Measurements from ENCODE around the gene ADAM17. TPM values are rescaled to one million over a fixed set of nuclear protein-coding genes. Genes with fewer than 3 reads are reported as not detected.

ADAM17 gene
- total and polyA plus RNA-seq, 10 of the 15 experiments (the other 5 are each of a cell fraction or from before 2014, with no cell fraction given) = 2.3 to 18.5 (median 13.4) TPM

- Histone ChIP-seq H3K27ac (ENCODE audit: control insufficient read depth, insufficient read depth) (no peak overlapping the region), H4K20me1 (ENCODE audit: control insufficient read depth, insufficient read depth) (no peaks in the 10 kb centered on the region), H2AFZ (ENCODE audit: control insufficient read depth, low read depth, low read length) (no peak overlapping the region), H3K4me2 (ENCODE audit: control insufficient read depth, insufficient read depth) (no peak overlapping the region), H3K9ac (ENCODE audit: control insufficient read depth, insufficient read depth, low read length) (no peak overlapping the region), H3K4me3 (no peak overlapping the region), H3K79me2 (ENCODE audit: control insufficient read depth, insufficient read depth, low read length) (no peaks in the 10 kb centered on the region), H3K4me1 (ENCODE audit: control insufficient read depth, insufficient read depth, low read length) (0 out of 2 replicates have a peak, but pooled peaks cover 6% of the 10 kb centered on the region), H3K36me3 (ENCODE audit: control insufficient read depth in 2 of 2, insufficient read depth in 2 of 2, low read length in 1 of 2) (peaks cover 23 to 43% of the 10 kb centered on the region in 2 experiments), H3K9me3 (replicated peaks; ENCODE audit: control insufficient read depth, insufficient read depth, low read length) (no peaks in the 10 kb centered on the region), H3K27me3 (replicated peaks in 1 of 2; ENCODE audit: control insufficient read depth in 2 of 2, insufficient read depth in 2 of 2, low read length in 1 of 2) (no peaks in the 10 kb centered on the region)
- FAIRE-seq (no peak), DNase-seq (ENCODE audit: low read depth, low spot score) (no peak), ATAC-seq (no peak)
- ChIA-PET SMC1A (ENCODE audit: uncharacterized antibody, unreplicated experiment) (interaction anchor here (1.3 kb wide), 1 partner anchor 16 kb away, joined by 3 read pairs; no protein-coding TSS in a partner anchor), POLR2A (no interaction called here), RAD21 (ENCODE audit: unreplicated experiment) (no interaction called here), CTCF (no interaction called here)
- BruUV-seq (replicated peaks) = no TSS peak
- intact Hi-C loops (cut with micrococcal nuclease; ENCODE audit: unreplicated experiment) = no loop called here
- in situ Hi-C loops (cut with MboI) = no loop called here
- 100% methylated on average over 5 of the region's 5 CpGs for WGBS (ENCODE audit: insufficient coverage, insufficient replicate concordance, low lambda C conversion rate, missing lambda C conversion rate)
- TF ChIP-seq SUPT20H (IDR thresholded peaks at IDR 0.05; ENCODE audit: borderline replicate concordance, control insufficient read depth, low read depth, low read length) = no peak
- no peak for TF ChIP-seq KAT2A (conservative IDR thresholded peaks at IDR 0.05; ENCODE audit: control insufficient read depth, low read depth, low read length)
- no peak for TF ChIP-seq BHLHE40 (IDR thresholded peaks at IDR 0.05; ENCODE audit: borderline replicate concordance in 1 of 2, low read depth in 2 of 2, low read length in 1 of 2)
- TF ChIP-seq RAD21 (IDR thresholded peaks at IDR 0.05; ENCODE audit: insufficient read depth, low read depth, low read length) = no peak
- TF ChIP-seq, protein P1, sequence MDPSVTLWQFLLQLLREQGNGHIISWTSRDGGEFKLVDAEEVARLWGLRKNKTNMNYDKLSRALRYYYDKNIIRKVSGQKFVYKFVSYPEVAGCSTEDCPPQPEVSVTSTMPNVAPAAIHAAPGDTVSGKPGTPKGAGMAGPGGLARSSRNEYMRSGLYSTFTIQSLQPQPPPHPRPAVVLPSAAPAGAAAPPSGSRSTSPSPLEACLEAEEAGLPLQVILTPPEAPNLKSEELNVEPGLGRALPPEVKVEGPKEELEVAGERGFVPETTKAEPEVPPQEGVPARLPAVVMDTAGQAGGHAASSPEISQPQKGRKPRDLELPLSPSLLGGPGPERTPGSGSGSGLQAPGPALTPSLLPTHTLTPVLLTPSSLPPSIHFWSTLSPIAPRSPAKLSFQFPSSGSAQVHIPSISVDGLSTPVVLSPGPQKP (IDR thresholded peaks at IDR 0.05; ENCODE audit: low read depth, low read length) = no peak
- no peak for TF ChIP-seq FOXM1 (IDR thresholded peaks at IDR 0.05; ENCODE audit: low read depth, low read length)
- TF ChIP-seq IKZF1 (conservative IDR thresholded peaks at IDR 0.05) = no peak
- TF ChIP-seq SKIL (IDR thresholded peaks at IDR 0.05; ENCODE audit: low read depth, poor library complexity, severe bottlenecking) = no peak
- no peak for TF ChIP-seq YBX1 (IDR thresholded peaks at IDR 0.05)
- no peak for TF ChIP-seq NFYA (IDR thresholded peaks at IDR 0.05; ENCODE audit: borderline replicate concordance, low read depth, low read length)
- no peak for TF ChIP-seq MYC (IDR thresholded peaks at IDR 0.05; ENCODE audit: insufficient read depth, insufficient read length, insufficient replicate concordance, low read length, severe bottlenecking)
- TF ChIP-seq HDAC2 (IDR thresholded peaks at IDR 0.05) = no peak
- no peak for TF ChIP-seq MAX (IDR thresholded peaks at IDR 0.05; ENCODE audit: low read depth, low read length)
- no peak for TF ChIP-seq SRF (IDR thresholded peaks at IDR 0.05; ENCODE audit: low read depth in 2 of 2, low read length in 2 of 2)
- no peak for TF ChIP-seq ZBTB4 (CRISPR knock-in tag; IDR thresholded peaks at IDR 0.05)
- no peak for TF ChIP-seq HSF1 (IDR thresholded peaks at IDR 0.05; ENCODE audit: low read depth, low read length)
Measured at GRCh38 chr2:9484533-9484932, 71.1 kb downstream of the ADAM17 start.

Data from GM12878 (cell line).